HG03135 (cell line): Measurements from ENCODE around the gene ZMAT5.

Source experiments
- ATAC-seq: cut with Tn5 transposase; IDR thresholded peaks from one replicate; pipeline ENCODE4 v1.9.1; 2021; ENCODE audit warnings: mild to moderate bottlenecking, moderate library complexity; ENCODE audit not compliant: unreplicated experiment

Gene ZMAT5

DNA sequence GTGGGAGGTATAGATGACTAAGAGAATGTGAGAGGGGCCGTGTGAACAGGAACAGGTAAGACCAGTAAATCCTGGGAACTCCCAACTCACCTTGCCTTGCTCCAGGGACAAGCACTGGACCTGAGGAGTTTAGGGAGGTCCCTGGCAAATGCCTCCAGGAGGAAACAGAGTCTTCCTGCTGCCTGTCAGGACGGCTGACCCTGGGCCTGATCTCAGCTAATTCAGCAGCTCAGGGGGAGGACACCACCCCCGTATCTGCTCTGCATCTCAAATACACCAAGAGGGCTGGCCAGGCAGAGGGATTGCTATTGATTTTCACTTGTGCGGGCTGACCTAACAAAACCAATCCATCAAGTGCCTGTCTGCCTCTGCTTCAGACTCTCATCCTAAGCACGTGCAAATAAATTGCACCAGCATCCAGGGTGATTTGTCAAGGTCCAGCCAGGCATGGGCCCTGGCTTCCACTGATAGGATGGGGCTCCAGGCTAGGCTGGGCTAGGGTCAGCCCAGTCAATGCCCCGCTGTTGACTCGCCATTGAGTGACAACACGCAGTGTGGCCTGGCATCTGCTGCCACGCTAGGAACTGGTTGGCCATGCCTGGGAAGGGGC lies 20.7 kb upstream of the ZMAT5 start:
- ATAC-seq: no peak

DNA sequence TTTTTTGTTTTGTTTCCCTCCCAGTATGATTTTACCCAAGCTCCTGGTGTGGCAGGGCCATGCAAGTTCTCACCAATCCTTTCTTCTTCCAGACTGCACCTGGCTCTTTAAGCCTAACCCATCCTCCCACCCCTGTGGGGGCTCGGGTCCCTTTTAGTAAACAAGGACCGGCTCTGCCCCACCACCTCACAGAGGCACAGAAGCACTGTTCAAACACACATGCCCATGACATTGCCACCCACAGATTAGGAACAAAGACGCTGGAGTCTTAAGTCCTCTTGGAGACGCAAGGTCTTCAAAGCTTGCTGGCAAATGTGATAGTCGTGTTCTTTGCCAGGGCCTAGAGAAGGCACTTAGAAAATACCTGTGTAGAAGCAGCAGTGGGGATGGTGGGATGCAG lies 19.2 kb upstream of the ZMAT5 start:
- ATAC-seq: no peak

DNA sequence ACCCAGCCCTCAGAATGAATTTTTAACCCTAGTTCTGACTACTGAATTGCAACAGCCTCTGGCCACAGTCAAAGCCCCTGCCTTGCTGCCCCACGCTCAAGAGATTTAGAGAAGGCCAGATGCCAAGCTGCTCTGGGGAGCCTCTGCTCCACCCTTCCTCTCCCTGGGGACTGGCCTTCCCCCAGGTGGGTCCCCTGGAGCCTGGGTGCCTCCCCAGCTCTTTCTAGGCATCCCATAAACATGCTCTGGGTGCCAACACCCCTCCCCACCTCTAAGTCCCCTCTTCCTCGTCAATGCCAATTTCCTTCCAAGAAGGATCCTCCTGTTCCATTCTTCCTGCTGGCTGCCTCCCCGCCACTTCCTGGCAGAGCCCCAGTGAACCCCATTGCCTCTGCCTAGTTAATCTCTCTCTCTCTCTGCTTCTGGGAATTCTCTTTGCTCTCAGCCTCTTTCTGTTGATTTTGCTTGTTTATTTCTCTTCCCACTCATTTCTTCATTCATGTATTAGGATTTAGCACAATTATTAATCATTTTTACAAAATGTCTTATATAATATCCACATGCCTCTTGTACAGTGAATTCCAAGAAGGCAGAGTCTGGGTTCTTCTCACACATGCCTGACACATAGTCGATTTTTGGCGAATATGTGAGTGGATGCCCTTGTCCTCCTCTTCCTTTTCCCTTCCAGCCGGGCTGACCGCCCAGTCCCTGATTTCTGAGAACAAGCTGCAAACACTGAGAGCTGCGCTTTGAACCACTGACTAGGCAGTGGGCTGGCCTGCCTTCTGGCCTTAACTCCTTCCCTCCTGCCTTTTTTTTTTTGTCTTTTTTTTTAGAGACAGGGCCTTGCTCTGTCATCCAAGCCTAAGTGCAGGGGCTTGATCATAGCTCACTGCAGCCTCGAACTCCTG lies 17.9 kb upstream of the ZMAT5 start:
- no peak for ATAC-seq

- no peak for ATAC-seq
Observed at GRCh38 chr22:29782061-29782845, 15.4 kb upstream of the ZMAT5 start.

DNA sequence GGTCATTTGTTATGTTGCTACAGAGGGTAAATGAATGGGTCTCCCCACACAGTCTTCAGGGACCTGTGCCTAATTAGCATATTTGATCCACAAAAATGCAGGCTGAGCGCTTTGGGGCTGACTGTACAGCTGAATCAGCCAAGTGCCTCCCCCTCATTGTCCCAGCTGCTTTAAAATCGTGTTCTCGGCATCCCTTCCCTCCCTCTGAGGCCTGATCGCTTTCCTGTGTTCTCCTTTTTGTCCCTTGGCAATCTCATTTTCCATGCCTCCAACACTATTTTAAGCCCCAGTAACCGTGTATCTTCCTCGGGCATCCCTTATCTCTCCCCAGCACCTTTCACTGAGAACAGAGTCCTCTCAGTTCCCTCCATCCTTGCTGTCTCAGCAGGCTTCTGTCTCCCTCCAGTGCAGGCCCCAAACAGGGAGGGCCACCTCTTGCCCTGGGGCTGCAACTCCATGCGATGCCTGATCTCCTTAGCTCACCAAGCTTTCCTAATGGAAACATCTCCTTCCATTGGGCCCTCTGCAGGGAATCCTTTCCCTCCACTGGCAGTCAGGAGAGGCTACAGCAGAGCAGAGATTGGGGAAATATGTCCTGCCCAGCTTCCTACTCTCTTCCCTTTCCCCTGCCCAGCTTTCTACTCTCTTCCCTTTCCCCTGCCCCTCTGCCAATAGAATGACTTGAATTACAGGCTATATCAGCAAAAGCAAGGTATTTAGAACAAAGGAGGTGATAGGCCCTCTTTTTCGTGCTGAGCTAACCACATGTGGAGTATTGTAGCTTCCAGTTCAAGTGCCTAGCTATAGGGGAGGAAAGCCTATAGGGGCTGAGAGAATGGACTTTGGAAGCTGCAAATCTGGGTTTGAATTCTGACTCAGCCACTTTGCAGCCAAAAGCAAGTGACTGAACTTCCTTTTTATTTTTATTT lies 14.2 kb upstream of the ZMAT5 start:
- ATAC-seq: no peak

- no peak for ATAC-seq
Observed at GRCh38 chr22:29780220-29780619, 13.4 kb upstream of the ZMAT5 start.

DNA sequence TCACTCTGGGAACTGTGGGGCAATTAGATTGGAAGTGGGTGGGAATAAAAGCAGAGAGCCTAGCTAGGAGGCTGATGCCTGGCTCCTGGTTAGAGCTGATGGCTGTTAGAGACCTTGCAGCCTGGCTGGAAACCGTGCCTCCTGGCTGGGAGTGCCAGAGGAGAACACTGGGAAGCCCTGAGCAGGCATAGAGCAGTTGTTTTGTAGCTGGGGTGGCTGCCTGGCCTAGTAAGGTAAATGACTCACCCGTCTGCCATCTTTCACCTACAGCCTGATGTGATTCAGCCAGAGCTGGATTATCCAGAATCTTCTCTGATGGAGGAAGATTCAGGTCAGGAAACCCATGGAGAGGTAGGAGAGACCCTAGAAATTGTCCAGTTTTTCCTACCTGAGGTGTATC lies 6.4 kb upstream of the ZMAT5 start:
- no peak for ATAC-seq

DNA sequence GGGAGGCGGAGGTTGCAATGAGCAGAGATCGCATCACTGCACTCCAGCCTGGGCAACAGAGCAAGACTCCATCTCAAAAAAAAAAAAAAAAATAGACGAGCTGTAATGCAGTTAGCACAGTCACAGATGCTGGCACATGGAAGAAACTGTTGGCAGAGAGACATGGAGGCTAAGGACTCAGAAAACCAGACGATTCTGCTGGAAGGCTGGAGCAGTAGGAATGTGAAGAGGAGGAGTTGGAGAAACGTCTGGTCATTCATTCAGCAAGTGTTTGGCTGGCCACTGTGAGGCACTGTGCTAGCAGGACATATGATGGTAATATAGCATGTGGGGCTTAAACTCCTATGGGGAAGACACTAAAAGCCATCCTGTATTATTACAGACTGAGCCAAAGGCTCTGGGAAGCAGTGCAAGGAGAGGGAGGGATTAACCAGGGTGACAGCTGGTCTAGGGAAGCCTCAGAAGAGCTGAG lies 5.4 kb upstream of the ZMAT5 start:
- no peak for ATAC-seq

DNA sequence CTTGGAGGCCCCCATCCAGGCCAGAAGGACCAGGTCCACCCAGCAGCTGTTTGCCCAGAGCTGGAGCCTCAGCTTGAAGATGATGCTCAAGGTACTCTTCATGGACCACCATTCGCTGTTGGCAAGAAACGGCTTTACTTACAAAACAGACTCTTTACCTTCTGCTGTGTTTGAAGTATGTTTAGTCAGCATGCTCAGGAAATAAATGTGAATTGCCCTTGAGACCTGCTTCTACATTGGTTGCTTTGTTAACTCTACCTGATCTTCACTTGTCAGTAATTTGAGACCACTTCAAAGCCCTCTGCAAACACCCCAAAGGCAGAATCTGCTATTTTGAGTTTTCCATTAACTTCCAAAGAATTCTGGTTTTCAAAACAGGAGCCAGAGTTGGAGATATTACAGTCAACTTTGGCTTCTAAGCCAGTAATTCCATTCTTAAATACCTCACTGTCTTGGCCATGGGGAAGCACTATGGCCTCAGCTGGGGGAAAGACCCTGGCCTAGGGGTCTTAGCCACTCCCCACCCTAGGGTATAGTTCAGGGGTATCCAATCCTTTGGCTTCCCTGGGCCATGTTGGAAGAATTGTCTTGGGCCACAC lies 3.0 kb upstream of the ZMAT5 start:
- no peak for ATAC-seq

DNA sequence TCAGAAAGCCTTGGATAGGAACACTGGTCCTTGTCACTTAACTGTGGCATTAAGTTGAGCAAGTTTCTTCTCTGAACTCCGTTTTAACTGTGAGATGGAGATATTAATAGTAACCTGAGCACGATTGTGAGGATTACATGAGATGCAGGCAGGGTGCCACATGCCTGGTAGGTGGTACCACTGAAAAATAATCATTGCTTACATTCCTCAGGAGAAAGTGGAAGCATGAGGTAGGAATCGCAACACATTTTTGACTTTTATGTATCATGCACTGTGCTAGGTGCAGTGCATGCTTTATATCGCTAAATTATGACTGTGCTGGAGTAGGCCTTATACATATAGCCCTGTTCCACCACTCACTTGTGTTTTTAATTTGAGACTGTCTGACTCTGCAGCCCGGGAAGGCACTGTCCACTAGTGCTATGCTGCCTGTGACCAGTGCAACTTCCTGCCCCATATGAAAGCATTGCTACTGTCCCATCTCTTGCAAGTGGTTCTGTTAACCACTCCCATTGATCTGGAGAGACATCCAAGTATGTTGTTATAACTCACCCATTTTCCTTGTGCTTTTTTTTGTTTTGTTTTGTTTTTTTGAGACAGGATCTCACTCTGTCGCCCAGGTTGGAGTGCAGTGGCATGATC lies 1.4 kb upstream of the ZMAT5 start:
- ATAC-seq: no peak

DNA sequence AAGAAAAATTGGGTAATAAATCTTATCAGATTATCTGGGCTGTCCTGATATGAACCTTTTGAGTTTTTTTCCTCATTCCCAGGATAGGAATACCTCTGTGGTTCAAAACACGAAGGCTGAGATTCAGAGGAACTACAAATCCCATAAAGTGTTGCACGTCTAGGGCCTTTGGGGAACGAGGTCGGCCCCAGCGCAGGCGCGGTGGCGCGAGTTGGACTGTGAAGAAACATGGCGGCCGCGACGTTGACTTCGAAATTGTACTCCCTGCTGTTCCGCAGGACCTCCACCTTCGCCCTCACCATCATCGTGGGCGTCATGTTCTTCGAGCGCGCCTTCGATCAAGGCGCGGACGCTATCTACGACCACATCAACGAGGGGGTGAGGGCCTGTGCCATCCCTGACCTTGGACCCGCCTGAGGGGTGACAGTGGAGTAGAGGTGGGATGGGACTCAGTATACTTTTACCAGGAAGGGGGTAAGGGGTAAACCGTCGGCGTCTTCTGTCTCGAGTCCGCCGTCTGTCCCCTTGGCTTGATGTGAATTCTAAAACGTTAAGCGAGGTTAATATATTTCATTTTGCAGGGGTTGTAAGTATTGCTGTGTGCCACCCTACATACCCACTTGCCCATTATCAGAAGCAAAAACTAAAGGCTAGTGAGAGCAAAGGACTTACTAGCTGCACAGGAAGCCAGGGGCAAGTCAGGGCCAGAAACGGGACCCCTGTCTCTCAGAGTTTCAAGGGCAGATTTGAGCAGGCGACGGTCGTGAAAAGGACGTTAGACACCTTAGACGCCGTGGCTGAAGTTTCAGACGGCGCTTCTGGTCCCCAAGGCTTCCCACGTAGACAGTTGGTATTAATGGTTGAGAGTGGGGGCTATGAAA lies 604 bp upstream of the ZMAT5 start, which contains the start of gene UQCR10:
UQCR10 (plus strand) TSS at position 199 of the 881 bp plus-strand sequence; CDS start at position 229, 30 bp downstream.
- peak; percentile 64 for ATAC-seq

GRCh38 chr22:29765905-29766631 lies 739 bp downstream of the ZMAT5 start:
- ATAC-seq: peak; percentile 7

DNA sequence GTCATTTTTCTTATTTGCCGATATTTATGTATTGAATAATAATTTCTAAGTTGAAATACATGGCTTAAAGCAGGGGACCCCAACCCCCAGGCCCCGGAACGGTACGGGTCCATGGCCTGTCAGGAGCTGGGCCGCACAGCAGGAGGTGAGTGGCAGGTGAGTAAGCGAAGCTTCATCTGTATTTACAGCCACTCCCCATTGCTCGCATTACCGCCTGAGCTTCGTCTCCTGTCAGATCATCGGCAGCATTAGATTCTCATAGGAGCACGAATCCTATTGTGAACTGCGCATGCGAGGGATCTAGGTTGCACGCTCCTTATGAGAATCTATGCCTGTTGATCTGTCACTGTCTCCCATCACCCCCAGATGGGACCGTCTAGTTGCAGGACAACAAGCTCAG lies 4.5 kb downstream of the ZMAT5 start:
- ATAC-seq: no peak

DNA sequence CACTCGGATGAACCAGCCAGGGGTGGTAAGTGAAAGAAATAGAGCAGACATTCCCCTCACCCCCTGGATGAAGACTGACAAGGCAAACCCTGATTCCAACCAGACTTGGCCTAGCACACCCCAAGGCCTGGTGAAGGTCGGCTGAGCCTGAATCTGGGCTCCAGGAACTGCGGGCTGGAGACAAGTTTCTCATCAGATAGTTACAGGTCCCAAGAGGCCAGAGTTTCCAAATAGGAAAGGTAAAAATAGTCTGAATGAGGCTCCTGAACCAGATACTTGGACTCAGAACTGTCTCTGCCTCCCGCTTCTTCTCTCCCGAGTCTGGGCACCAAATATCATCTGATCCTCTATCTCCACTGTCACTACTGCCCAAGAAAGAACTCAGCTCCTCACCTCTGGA lies 7.8 kb downstream of the ZMAT5 start:
- no peak for ATAC-seq

- ATAC-seq: no peak
Observed at GRCh38 chr22:29758068-29758622, 8.7 kb downstream of the ZMAT5 start.

DNA sequence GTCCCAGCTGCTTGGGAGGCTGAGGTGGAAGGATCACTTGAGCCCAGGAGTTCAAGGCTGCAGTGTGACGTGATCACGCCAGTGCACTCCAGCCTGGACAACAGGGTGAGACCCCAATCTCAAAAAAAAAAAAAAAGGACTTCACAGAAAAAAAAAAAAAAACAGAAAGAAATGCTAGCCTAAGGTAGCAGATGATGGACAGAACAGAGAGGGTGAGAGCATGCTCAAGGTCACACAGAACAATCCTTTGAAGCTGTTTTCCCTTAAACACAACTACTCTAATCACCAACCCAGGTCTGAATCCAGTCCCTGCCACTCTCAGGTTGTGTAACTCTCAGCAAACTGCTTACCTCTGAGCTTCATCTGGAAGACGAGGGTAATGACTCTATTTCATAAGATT lies 9.7 kb downstream of the ZMAT5 start:
- ATAC-seq: no peak

- no peak for ATAC-seq
Observed at GRCh38 chr22:29756341-29756740, 10.5 kb downstream of the ZMAT5 start.
